Putamen (tissue), 1 donor: ENCODE measurements around the gene CACNG5.

Source experiments
- DNase-seq: peaks from one replicate; pipeline ENCODE4 v3.0.0-alpha.2; 2016; ENCODE audit warnings: low spot score

CACNG5 gene

GRCh38 chr17:66822009-66822408 is 12.9 kb upstream of the CACNG5 start:
- DNase-seq: no peak

DNA sequence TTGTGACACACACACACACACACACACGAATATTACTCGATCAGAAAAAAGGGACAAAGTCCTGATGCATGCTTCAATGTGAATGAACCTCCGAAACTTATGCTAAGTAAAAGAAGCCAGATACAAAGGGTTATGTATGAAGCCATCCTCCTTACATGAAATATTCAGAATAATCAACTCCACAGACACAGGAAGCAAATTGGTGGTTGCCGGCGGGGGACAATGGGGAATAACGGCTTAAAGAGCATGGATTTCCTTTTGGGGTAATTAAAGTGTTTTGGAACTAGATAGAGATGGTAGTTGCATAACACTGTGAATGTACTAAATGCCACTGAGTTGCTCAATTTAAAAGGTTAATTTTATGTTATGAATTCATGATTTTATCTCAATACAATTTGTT is 8.1 kb upstream of the CACNG5 start:
- DNase-seq: no peak

GRCh38 chr17:66829386-66829864 is 5.5 kb upstream of the CACNG5 start:
- no peak for DNase-seq

GRCh38 chr17:66829883-66830282 is 5.0 kb upstream of the CACNG5 start:
- DNase-seq: no peak

GRCh38 chr17:66830451-66830850 is 4.5 kb upstream of the CACNG5 start:
- no peak for DNase-seq

DNA sequence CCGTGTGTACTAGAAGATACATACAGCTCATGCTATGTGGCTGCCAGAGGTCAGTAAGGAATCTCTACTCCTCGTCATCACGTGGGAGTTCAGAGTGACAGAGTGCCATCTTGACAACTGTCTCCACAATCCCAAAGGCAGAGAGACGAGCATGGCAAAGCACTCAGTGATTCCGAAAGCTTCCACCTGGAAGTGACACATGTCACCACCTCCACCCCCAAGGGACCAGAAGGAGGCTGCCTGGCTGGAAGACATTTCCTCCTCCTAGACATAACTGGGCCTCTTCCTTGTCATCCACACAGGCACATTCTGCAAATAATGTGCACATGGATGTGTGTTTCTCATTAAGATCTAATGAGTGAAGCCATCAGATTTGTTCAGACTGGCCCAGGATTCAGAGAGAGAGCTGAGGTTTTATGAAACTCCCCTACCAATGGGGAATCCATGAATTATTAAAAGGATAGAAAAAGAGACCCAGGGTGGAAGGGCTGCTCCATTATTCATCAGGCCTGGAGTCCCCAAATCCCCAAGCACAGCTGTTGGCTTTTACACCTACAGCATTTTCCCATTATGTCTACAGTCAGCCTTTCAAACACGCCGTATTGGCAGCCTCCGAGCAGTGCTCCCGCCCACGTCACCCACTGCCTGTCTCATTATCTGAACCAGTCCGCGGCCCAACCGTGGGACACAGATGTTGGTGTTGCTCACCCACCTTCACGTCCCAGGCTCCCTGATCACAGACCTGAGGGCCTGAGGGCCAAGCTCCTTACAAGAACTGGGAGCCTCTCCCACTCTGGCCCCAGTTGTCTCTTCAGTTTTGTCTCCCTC is 3.3 kb upstream of the CACNG5 start:
- DNase-seq: no peak

- no peak for DNase-seq
Observed at GRCh38 chr17:66833201-66833600, 1.7 kb upstream of the CACNG5 start.

GRCh38 chr17:66834426-66834918 is 445 bp upstream of the CACNG5 start:
- no peak for DNase-seq

DNA sequence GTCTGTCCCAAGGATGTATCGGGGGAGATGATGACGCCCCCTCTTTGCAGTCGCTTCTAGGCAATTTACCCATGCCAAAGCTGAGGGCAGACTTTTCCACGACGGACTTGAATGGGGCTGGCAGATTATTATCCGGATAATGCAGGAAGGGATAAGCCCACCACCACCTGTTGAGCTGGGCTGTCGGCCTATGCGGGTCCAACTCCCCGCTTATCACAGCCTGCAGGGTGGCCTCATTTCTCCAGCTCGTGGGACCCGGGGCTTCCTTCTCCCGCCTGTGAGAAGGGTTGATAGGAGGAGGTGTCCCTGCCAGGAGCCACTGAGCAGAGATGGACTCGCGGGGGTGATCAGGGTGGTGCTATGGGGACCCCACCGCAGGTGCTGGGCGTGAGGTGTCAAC is 559 bp downstream of the CACNG5 start:
- DNase-seq: no peak

- DNase-seq: no peak
Observed at GRCh38 chr17:66836063-66837005, 1.4 kb downstream of the CACNG5 start.

GRCh38 chr17:66837226-66837625 is 2.3 kb downstream of the CACNG5 start:
- no peak for DNase-seq

DNA sequence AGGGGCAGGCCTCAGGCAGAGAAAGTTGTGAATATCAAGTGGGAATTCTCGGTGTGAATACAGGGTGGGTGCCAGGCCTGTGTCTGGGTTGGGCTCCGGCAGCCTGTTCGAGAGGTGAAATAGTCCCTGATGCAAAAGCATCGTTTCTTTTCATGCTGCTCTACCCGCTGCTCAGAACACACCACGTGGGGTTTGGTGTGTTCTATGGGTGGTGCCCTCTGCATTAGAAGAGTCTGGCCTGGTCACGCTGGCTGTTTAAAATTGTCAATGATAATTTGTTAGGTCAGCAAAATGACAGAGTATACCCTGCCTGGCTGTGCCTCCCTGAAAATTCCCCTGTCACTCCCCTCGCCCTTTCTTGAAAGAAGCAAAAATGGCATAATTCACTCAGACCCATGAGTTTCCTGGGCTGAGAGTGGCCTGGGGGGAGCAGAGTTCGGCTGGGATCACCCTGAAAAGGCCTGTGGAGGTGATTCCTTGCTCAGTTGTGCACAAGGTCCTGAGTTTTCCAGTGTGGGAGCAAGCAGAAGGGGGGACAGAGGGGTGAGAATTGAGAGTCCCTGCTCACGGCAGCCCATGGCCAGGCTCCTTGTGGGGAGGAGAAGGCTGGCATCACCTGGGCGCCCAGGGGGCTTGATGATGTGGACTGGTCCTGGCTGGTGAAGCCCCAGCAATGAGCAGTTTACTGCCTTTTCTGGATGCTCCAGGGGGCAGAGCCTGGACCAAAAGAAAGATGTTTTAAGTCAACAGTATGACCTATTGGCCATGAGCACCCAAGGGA is 3.2 kb downstream of the CACNG5 start:
- DNase-seq: no peak

DNA sequence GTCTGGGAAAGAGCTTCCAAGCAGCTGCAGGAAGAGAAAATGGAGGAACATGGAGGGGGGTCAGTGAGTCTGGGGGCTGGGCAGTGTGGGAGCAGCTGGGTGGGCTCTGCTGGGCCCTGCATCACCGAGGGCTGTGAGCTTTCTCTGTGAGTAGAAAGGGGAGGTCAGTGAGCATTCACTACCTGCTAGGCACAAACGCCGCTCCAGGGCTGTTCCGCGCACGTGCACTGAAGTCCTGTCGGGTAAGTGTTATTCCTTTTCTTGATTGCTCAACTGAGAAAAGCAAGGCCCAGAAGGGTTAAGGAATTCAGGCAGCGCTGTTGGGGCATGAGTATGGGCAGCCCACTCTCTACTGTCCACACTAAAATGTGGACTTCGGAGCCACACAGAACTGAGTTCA is 4.7 kb downstream of the CACNG5 start:
- DNase-seq: no peak

- no peak for DNase-seq
Observed at GRCh38 chr17:66840061-66840460, 5.1 kb downstream of the CACNG5 start.

DNA sequence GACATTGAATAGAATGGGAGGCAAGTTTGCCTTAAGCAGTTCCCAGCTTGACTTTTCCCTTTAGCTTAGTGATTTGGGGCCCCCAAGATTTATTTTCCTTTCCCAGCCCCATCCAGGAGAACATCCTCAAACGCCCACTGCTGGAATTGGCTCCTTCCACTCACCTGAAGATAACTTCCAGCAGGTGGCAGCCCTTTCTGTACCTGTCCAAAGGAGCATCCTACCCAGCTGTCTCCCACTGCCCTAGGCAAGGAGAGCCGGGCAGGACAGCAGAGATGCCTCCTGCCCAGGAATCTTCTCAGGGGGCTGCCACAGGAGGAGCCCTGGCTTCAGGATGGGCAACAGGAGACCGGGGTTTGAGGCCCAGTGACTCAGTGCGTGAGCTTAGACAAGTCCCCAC is 6.4 kb downstream of the CACNG5 start:
- DNase-seq: no peak

DNA sequence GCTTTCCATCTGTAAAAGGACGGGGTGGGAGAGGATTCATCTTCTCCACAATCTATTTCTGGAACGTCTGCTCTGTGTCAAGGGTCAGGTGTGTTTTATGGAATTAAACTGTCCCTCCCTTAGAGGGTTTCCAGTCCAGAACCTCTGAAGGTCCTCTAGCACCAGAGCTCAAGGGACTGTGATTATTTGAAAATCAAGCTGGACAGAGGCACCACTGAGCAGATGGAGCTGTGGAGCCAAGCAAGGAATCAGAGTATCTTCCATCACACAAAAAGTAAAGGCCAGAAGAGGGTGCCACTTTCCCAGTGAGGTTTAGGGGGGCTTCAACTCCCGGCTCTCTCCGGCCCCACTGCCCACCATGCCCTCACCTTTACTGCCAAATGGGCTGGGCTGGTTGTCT is 6.8 kb downstream of the CACNG5 start:
- no peak for DNase-seq

- DNase-seq: no peak
Observed at GRCh38 chr17:66842505-66842904, 7.6 kb downstream of the CACNG5 start.

- DNase-seq: no peak
Observed at GRCh38 chr17:66842959-66843358, 8.0 kb downstream of the CACNG5 start.

GRCh38 chr17:66843627-66844026 is 8.7 kb downstream of the CACNG5 start:
- no peak for DNase-seq

- no peak for DNase-seq
Observed at GRCh38 chr17:66847704-66848103, 12.8 kb downstream of the CACNG5 start.

GRCh38 chr17:66848496-66848895 is 13.6 kb downstream of the CACNG5 start:
- DNase-seq: no peak
